GM19372 (cell line): Measurements from ENCODE around the gene TFAM.

ENCODE experiments used
- ATAC-seq: cut with Tn5 transposase; IDR thresholded peaks from one replicate; pipeline ENCODE4 v1.9.1; 2021; ENCODE audit warnings: mild to moderate bottlenecking, low read depth, moderate library complexity; ENCODE audit not compliant: unreplicated experiment

Gene TFAM

GRCh38 chr10:58431903-58432302 is 46.7 kb downstream of the TFAM start:
- no peak for ATAC-seq

GRCh38 chr10:58433066-58433465 is 47.9 kb downstream of the TFAM start:
- no peak for ATAC-seq

- ATAC-seq = no peak
These were observed 48.4 kb downstream of the TFAM start for GRCh38 chr10:58433571-58433970.

GRCh38 chr10:58435297-58435985 is 50.2 kb downstream of the TFAM start:
- ATAC-seq = no peak

- no peak for ATAC-seq
These were observed 50.9 kb downstream of the TFAM start for GRCh38 chr10:58436071-58436470.

- no peak for ATAC-seq
These were observed 53.2 kb downstream of the TFAM start for GRCh38 chr10:58438340-58438871.

DNA sequence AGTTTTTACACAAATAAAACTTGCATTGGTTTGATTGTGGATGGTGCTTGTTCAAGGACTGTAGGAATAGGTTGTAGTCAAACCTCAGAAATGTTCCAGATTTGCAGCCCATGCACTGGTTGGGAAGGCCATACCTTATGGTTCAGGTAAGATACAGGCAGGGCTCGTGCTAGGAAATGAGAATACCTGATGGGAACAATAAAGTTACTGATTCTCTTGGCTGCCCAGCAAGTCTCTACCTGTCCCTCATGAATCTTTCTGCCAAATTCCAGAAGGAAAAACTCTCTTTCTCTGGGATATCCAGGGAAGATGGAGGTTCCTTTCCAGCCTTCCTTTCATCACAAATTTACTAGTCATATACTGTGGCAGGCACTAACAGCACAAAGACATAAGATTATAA is 53.8 kb downstream of the TFAM start:
- ATAC-seq = no peak

- ATAC-seq = no peak
These were observed 54.6 kb downstream of the TFAM start for GRCh38 chr10:58439632-58440364.

- no peak for ATAC-seq
These were observed 55.3 kb downstream of the TFAM start for GRCh38 chr10:58440484-58440883.

DNA sequence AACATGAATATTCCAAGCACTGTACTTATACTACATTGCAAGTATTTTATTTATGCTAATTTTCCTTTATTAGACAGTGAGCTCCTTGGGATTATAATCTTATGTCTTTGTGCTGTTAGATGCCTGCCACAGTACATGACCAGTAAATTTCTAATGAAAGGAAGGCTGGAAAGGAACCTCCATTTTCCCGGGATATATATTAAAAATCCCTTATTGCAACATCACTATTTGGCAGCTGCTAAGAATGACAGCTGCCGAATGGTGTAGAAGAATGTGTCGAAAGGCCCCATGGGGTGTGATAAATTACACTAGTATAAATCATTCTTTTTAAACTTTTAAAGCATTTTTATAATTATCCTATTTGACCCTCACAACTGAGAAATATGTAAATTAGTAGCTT is 59.1 kb downstream of the TFAM start:
- ATAC-seq = no peak

- no peak for ATAC-seq
These were observed 59.7 kb downstream of the TFAM start for GRCh38 chr10:58444876-58445275.

- no peak for ATAC-seq
These were observed 63.1 kb downstream of the TFAM start for GRCh38 chr10:58448121-58448935.
